Raji (cell line): ENCODE data around the gene OAT.

ENCODE experiments used
- POLR2A ChIP-seq: IDR thresholded peaks from 2 replicates; pipeline ENCODE4 v1.6.1; 2011; ENCODE audit warnings: low read depth, low read length, control low read depth; ENCODE audit not compliant: insufficient read depth

OAT gene

GRCh38 chr10:124451276-124451675 is 32.6 kb upstream of the OAT start:
- TF ChIP-seq POLR2A: no peak

DNA sequence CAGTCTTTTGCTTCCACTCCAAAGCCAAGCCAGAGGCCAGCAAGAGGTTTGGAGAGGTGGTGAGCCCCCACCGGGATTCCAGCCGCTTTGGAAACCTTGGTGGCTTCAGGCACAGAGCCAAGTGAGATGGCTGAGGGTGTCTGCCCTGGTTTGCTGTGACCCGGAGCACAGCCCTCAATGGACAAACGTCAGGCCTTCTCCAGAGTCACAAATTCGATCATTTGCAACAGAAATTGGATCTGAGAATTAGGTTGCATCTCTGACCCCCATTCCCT is 32.0 kb upstream of the OAT start:
- no peak for TF ChIP-seq POLR2A

DNA sequence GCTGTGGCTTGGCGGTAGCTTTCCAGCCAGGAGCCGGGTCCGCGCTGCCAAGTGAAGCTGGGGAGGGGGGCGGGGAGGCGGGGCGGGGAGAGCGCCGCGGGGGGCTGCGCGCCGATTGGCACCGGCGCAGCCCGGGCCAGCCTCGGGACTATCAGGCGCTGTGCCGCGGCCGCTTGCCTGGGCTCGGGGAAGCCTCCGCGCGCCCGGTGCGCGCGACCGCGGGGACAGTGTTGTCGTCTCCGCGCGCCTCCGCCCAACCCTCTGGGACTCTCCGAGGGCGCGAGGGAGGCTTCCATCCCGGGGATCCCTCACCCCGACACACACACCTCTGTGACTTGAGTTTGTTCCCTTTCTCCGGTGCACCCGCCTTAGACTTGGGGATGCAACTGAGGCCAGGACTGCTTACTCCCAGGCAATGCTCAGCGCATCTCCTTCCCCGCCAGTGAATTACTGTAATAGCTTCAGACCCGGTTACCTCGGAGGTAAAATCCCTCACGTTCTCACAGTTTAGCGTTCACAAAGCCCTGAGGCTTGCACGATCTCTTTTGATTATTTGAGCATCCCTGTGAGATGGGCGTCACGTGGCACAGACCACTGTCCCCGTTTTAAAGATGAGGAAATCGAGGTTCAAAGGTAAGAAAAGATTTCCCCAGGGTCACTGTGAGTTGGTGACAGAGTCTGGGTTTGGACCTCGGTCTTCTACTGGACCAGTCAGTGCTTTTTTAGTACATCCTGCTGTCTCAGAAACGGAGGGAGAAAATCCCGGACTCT is 31.5 kb upstream of the OAT start, which contains the start of gene NKX1-2:
NKX1-2 (minus strand) TSS at position 24 of the 771 bp plus-strand sequence. CDS start 92 bp downstream, outside the sequence.
- TF ChIP-seq POLR2A: no peak

GRCh38 chr10:124449170-124450011 is 30.7 kb upstream of the OAT start:
- no peak for TF ChIP-seq POLR2A

DNA sequence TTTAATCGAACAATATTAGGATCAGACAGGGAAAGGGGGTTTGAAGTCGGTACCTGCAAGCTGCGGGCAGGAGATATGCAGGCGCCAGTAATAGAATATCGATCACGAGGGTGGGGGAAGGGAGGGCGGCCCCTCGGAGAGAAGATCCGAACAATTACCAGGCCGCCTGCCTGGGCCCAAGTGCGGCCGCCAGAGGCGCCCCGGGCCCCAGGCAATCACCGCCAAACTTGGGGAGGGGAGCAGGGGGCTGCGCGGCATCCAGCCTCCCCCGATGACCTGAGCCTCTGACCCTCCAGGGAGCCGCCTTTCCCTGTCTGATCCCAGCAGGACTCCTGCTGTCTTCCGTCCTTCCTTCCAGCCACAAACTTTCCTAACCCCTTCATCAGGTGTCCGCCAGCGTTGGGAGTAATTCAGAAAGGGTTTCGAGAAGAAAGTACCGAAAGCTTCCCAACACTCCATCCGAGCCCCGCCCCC is 30.0 kb upstream of the OAT start:
- no peak for TF ChIP-seq POLR2A

DNA sequence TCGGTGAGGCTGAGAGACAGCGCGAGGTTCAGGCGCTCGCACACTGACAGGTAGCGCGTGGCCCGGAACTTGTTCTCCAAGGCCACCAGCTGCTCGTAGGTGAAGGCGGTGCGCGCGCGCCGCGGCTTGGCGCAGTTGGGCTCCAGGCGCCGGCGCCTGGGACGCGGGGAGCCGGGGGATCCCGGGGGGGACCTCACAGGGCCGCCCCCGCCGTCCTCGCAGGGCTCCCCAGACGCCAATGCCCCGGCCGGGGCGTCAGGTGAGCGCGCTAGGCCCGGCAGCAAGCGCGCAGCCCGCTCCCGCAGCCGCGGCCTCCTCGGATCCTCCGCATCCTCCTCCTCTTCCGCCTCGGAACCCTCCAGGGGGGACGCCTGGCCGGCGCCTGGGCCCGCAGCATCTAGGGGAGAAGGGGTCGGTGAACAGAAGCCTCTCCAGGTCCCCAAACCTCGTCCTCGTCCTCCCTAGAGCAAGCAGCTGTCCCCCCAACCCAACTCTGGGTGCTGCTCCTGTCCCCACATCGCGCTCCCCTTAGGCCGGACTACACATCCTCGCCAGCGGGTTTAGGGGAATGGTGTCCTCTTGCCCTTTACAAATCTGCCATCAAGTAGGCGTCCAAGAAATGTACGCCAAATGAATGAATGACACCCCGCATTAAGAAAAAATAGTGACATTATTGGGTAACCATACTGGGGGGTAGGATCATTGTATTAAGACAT is 29.2 kb upstream of the OAT start:
- TF ChIP-seq POLR2A: no peak

GRCh38 chr10:124446830-124447750 is 28.4 kb upstream of the OAT start:
- no peak for TF ChIP-seq POLR2A

DNA sequence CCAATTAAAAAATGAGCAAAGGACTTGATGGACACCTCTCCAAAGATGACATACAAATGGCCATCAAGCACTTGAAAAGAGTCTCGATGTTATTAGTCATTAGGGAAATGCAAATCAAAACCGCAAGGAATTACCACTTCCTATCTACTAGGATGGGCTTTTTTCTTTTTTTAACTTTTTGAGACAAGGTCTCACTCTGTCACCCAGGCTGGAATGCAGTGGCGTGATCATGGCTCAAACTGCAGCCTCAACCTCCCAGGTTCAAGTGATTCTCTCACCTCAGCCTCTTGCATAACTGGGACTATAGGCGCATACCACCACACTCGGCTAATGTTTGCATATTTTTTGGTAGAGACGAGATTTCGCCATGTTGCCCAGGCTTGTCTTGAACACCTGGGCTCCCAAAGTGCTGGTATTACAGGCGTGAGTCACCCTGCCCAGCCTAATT is 17.5 kb upstream of the OAT start:
- no peak for TF ChIP-seq POLR2A

- TF ChIP-seq POLR2A: no peak
Measured at GRCh38 chr10:124433461-124433860, 14.7 kb upstream of the OAT start.

DNA sequence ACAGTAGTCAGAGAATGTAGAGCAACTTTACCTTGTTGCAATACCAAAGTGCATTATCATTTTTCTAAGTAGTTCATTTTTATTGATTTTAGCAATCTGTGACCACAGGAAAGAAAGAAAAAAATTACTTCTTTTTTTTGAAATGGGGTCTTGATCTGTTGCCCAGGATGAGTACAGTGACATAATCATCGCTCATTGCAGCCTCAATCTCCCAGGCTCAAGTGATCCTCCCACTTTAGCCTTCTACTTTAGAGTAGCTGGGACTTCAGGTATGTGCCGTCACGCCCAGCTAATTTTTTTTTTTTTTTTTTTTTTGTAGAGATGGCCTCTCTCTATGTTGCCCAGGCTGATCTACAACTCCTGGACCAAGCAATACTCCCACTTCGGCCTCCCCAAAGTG is 11.4 kb upstream of the OAT start:
- TF ChIP-seq POLR2A: no peak

DNA sequence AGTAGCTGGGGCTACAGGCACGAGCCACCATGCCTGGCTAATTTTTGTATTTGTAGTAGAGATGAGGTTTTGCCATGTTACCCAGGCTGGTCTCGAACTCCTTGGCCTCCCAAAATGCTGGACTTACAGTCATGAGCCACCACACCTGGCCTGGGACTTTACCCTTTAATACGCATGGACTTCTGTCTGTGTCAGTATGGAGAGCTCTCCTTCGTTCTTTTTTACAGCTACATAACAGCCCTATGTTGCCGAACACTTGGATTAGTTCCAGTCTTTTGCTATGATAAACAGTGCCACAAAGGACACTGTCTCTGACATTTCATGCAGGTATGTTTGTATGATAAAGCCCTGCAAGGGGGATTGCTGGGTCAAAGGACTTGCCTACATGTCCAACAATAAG is 10.9 kb upstream of the OAT start:
- TF ChIP-seq POLR2A: no peak

GRCh38 chr10:124428207-124428777 is 9.6 kb upstream of the OAT start:
- TF ChIP-seq POLR2A: no peak

DNA sequence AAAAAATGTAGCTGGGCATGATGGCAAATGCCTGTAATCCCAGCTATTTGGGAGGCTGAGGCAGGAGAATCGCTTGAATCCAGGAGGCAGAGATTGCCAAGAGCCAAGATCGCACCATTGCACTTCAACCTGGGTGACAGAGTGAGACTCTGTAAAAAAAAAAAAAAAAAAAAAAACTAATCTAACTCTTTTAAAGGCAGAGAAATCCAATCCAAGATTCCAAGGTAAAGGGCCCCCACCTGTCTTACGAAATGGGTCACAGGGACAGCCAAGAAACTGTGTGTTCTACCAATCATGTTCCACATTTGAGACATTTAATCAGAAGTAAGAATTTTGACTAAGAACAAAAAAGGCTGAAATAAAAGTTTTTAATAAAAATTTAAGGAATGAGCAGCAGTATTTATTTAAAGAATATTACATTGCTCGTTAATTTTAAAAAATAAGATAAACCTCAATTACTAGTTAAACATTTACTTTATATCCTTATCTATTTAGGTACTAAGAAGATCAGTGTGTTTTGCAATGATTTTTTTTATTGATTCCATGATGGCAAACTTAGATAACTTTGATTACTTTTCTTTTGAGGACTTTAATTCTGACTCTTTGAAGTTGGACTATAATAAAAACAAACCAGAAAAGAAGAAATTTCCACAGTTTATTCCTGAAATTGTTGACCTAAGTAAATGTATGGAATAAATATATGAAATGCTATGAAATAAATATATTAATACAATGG is 6.7 kb upstream of the OAT start:
- no peak for TF ChIP-seq POLR2A
